H7 (cell line): ENCODE measurements around the gene NEDD4L. TPM values are rescaled to one million over a fixed set of nuclear protein-coding genes. Genes with fewer than 3 reads are reported as not detected.
"Not testable (repeated sequence)": the region's sequence is repeated elsewhere in the genome, so short reads cannot be mapped to it uniquely, and the experiment has no call there.

ENCODE experiments used
- DNase-seq: peaks from one replicate; pipeline ENCODE4 v3.0.0; 2012
- H3K27me3 ChIP-seq: 2 replicates; pipeline ENCODE4 v1.6.0; 2011; ENCODE audit warnings: mild to moderate bottlenecking, low read length; ENCODE audit not compliant: control insufficient read depth, insufficient read depth
- H3K36me3 ChIP-seq: replicated peaks from 2 replicates; pipeline ENCODE4 v1.5.1; 2011; ENCODE audit warnings: low read length; ENCODE audit not compliant: control insufficient read depth, insufficient read depth
- H3K4me3 ChIP-seq: 2 replicates; pipeline ENCODE4 v1.5.1; 2011; ENCODE audit warnings: low read depth, mild to moderate bottlenecking, control low read depth, low read length, moderate library complexity; ENCODE audit not compliant: insufficient read depth
- total RNA-seq: library from RNA; depleted of rRNA; stranded (reverse); fragments of >200 nt; shearing (Covaris generic); gene quantifications from 2 replicates; pipeline ENCODE4 v1.2.3, GENCODE V29; 2014

Gene NEDD4L
- total RNA-seq, 1 experiment from 2014 or later, result 39.8 TPM

DNA sequence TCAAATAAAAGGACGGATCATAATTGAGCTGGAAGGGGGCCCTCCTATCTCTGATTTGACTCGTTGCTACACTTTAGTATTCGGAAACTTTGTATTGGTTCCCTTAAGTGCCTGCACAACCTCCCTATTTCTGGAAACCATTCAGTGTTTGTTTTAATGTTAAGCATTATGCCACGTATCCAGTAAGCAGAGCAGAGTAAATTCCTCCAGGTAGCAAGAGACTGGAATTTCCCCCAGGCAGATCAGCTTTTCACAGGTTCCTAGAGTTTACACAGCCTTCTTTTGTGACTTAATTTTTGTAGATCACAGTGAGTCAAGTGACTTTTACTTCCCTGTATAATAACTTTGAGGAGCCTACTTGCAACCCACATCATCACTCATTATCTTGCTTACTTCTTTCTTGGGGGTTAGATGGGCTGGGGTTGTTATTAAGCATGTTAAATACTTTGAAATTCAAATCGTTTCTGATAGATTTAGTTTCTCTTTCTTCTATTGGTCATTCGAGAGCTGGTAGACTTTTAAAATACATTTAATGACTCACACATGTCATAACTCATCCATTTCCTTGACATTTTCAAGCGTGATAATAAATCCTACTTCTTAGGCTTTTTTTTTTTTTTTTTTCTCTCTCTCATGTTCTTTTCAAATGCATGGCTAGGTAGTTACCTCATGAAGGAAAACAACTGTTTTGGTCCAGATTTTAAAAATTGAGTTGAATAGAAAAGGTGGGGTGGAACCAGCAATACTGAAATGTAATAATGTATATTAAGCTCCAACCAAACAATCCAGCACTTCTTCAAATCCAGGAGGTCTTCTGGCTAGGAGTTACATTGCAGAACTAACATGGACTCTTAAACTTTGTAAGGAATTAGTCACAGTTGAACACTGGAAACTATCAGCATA, 219.3 kb downstream of the NEDD4L start:
- DNase-seq, result no peak
- H3K4me3 ChIP-seq, result no peak overlapping the region
- H3K27me3 ChIP-seq, result no peaks in the 10 kb centered on the region
- no peaks in the 10 kb centered on the region for H3K36me3 ChIP-seq

DNA sequence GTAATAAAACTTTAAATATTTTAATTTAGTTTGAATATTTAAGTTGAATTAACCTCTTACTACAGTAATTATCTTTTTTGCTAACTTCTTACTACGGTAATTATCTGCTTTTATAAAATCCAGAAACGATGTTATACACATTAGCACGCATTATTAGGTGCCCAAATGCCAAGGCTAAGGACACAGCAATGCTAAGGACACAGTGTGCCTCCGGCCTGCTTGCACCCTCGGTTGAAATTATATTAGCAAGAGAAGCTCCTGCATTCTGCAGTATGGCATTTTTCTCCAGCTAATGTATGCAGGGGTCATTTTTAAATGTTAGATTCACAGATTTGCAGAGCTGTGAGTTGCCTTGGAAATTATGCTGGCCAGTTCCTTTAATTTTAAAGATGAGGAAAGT, 220.0 kb downstream of the NEDD4L start:
- no peaks in the 10 kb centered on the region for H3K36me3 ChIP-seq
- no peak for DNase-seq
- no peaks in the 10 kb centered on the region for H3K27me3 ChIP-seq
- no peak overlapping the region for H3K4me3 ChIP-seq

DNA sequence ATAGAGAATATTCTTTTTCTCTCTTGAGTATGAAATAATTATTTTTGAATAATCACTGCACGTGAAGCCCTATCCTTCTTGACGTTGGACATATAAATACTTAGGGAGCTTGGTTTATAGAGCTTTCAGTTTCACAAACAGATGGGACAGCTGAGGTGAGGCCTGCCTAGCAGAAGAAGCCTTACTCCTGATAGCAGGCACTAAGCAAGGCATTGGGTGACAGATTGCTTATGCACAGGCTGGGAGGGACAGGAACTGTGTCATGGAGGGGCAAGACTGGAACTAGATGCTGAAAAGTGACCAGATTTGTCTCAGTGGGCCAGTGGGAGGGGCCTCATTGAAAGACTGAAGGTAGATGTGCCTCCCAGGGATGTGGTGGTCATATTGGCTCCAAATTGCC, 220.8 kb downstream of the NEDD4L start:
- Histone ChIP-seq H3K4me3 (no peak overlapping the region), H3K27me3 (no peaks in the 10 kb centered on the region), H3K36me3 (no peaks in the 10 kb centered on the region)
- no peak for DNase-seq

DNA sequence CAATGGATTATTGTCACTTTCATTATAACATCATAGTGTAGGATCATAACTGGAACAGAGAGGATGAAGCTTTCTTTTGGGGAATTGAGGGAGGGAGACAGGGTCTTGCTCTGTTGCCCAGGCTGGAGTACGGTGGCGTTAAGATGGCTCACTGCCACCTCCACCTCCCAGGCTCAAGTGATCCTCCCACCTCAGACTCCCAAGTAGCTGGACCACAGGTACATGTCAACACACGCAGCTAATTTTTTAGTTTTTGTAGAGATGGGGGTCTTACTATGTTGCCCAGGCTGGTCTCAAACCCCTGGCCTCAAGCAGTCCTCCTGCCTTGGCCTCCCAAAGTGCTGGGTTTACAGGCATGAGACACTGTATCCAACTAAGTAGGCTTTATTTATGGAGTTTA, 221.5 kb downstream of the NEDD4L start:
- not testable (repeated sequence) for H3K36me3 ChIP-seq, H3K27me3 ChIP-seq, DNase-seq, H3K4me3 ChIP-seq

DNA sequence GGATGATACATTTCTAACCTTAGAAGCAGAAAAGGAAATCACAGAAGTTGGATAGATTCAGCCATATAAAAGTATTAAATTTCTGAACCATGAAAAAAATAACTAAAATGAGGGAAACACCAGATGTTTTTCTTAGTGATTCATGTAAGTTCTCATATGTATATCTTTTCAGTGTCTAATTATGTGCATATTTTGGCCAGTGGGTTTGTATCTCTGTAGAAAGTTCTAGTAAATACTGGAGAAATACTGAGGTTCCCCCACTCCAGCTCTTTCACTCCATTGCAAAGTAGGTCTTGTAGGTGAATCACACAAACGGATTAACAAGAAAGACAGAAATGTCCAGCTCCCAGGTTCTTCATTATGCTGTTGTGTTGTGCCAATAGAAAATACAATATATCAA, 222.3 kb downstream of the NEDD4L start:
- H3K4me3 ChIP-seq, result no peak overlapping the region
- DNase-seq, result no peak
- H3K27me3 ChIP-seq, result no peaks in the 10 kb centered on the region
- no peaks in the 10 kb centered on the region for H3K36me3 ChIP-seq

DNA sequence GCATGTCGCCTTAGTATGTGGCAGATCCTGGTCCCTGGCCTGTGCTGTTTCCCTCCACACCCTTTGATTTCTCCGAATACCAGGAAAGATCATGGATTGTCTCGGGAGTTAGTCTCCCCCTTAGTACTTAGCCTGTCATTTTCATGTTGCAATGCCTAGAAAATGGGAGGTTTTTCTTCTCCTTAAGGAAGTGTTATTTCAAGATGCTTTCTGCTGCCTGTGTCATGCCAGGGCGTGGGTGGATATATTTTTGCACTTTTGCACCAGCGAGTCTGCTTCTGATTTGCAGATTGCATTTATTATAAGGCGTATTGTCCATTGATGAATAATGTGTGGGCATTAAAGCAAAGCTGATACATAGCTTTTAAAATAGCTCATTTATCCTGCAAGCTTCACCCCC, 223.5 kb downstream of the NEDD4L start:
- no peak for DNase-seq
- H3K4me3 ChIP-seq, result no peak overlapping the region
- no peaks in the 10 kb centered on the region for H3K36me3 ChIP-seq
- H3K27me3 ChIP-seq, result no peaks in the 10 kb centered on the region

DNA sequence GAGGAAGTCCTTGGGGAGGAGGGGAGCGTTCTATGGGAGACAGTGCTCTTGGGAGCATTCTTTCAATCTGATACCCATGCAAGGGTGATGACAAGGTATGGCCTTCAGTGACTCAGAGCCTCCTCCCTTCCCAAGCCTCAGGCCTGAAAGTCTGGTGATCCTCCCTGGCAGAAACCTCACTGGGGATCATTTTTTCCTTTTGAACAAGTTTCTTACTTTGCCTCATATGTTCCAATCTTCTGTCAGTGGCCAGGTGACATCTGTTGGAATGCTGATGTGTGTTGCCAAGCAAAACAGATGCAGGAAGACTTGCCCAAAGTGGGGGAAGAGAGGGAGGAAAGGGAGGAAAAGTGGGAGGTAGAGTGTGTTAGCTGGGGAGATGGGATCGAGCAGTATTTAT, 224.8 kb downstream of the NEDD4L start:
- Histone ChIP-seq H3K27me3 (no peaks in the 10 kb centered on the region), H3K36me3 (no peaks in the 10 kb centered on the region), H3K4me3 (no peak overlapping the region)
- no peak for DNase-seq

DNA sequence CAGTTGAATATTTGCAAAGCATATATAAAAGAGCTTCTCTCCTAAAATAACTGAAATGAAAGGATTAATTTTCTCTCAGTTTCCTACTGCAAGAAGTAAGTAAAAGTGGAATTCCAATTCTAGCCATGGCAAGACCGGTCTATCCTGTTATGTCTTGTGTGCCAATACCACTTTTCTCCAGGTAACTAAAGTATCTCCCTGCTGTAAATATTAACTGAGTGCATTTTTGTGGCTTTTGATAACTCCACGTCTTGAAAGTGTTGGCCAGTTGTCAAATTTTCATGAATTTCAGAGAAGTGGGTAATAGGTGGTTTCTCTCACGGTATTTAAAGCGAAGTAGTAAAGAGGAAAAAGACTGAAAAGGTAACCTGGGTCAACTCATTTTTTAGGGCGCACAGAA, 225.9 kb downstream of the NEDD4L start:
- Histone ChIP-seq H3K4me3 (no peak overlapping the region), H3K27me3 (no peaks in the 10 kb centered on the region), H3K36me3 (no peaks in the 10 kb centered on the region)
- no peak for DNase-seq

DNA sequence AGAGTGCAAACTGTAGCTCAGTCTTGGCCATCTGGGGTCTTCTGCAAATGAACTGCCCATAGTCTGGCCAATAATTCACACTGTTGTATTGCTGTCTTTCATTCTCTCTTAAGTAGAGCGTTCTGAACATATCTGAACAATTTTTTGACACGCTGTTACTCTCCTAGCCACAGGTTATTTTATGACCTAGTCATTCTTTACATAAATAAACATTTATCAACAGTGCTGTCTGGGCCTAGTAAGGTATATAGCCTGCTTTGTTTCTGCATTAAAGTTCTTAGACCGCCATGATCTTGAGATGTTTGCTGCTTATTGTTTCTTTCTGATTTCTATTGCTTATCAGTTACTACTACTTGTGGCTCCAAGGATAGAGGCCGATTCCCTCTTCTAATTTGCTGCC, 226.4 kb downstream of the NEDD4L start:
- DNase-seq, result no peak
- Histone ChIP-seq H3K4me3 (no peak overlapping the region), H3K36me3 (no peaks in the 10 kb centered on the region), H3K27me3 (no peaks in the 10 kb centered on the region)

DNA sequence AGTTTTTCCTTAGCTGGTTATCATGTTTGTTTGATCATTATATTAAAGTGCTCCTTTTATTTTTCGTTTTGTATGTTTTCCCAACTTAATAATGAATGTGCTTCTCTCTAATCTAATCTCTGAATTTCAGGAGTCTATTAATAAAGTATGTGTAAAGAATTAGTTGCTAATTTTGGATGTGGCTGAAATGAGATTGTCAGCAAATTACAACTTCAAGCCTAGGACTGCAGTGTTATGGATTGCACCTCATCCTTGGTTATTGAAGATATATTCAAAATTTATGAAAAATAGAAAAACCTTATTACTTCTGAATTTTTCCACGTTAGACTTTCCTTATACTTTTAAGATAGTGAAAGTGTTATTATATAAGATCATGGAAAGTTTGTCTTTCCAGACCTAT, 227.7 kb downstream of the NEDD4L start:
- Histone ChIP-seq H3K4me3 (no peak overlapping the region), H3K36me3 (no peaks in the 10 kb centered on the region), H3K27me3 (no peaks in the 10 kb centered on the region)
- no peak for DNase-seq

DNA sequence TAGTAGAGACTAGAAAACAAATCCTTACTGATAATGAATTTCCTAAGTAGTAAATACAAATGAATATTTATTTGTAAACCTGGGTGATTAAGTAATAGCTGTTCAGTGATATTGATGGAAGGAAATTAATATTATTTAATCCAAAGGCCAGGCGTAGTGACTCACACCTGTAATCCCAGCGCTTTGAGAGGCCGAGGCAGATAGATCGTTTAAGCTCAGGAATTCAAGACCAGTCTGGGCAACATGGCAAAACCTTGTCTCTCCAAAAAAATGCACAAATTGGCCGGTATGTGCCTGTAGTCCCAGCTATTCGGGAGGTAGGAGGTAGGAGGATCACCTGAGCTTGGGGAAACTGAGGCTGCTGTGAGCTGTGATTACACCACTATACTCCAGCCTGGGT, 228.2 kb downstream of the NEDD4L start:
- H3K27me3 ChIP-seq, result no peaks in the 10 kb centered on the region

DNA sequence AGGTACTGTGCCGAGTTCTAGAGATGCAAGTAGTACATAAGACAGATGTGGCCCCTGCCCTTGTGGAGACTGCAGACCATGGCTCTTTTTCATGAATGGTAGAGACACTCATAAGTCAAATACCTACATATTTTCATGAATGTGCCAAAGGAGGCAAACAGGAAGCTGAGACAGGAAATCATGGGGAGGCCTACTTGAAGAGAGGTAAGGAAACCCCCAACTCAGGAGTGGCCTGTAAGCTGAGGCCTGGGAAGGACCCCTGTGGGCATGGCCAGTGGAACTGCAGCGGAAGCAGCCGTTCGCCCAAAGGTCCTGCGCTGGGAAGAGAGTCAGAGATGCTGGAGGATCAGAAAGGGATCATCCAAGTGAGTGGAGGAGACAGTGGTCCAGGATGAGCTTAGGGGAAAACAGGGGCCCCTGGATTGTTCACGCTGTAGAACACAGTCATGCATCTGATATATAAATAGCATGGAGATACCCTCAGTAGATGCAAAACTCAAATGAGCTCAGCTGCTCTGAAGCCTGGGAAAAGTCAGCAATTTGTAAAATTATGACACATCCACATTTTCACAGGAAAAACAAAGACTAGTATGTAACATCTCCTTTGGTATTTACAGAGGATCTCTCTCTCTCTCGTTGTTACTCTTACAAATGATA, 228.9 kb downstream of the NEDD4L start:
- Histone ChIP-seq H3K27me3 (no peaks in the 10 kb centered on the region), H3K4me3 (no peak overlapping the region), H3K36me3 (no peaks in the 10 kb centered on the region)
- DNase-seq, result no peak

More for the DNA sequence above, 228.2 kb downstream of the NEDD4L start:
- no peak for DNase-seq
- H3K36me3 ChIP-seq, result no peaks in the 10 kb centered on the region
- no peak overlapping the region for H3K4me3 ChIP-seq

DNA sequence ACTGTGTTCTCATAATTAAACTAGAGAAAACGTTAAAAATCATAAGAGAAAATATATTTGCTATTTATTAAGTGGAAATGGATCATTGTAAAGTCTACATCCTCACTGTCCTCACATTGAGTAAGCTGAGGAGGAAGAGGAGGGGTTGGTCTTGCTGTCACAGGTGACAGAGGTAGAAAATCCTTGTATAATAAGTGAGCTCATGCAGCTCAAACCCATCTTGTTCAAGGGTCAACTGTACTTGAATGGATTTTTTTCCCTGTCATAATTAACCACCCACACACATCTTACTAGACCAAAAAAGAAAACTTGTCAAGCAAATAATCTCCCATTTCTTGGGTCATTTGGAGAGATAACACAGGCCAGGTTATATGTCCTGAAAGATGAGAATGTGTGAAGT, 231.2 kb downstream of the NEDD4L start:
- no peak for DNase-seq
- Histone ChIP-seq H3K27me3 (no peaks in the 10 kb centered on the region), H3K36me3 (no peaks in the 10 kb centered on the region), H3K4me3 (no peak overlapping the region)

DNA sequence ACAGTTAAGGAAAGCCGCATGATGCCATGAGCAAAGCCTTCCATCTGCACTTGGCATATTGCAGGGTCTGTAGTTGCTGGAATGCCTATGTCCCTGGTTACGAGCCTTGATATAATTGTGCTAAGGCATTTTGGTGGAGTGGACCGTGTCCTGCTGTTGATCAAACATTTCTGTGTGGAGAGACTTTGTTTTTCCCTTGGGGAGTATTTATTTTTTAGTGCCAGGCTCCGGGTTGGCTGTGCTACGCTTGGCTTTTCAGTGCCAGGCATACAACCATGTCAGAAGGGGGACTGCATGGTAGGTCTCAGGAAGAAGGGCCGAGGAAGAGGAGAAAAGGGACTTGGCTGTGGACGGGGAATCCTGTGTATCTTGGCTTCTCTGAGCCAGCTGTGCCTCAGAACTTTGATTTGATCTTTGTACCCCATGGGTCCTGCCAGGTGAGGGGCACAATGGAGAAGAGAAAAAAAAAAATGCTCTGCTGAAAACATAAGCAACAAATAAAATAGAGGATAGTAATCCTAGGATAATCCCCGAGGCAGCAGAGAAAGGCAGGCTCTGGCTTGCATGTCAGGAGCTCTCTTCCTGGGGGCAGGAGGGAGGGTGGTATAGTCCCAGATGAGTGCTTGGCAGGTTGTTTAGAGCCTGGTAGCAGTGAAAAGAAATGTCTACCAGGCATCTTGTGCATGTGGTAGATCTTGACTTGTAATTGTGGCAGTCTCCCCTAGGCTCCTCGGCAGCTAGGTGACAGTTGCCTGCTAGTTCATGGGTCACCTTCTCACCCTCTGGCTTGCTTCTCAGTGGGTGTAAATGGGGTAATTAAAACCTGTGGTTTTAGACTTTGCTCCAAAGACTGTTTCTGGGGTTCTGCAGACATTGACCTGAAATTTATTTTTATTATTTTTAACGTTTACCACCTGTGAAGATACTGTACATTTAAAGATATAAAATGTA, 233.0 kb downstream of the NEDD4L start:
- no peak for DNase-seq

More for the DNA sequence above, 233.0 kb downstream of the NEDD4L start:
- no peaks in the 10 kb centered on the region for H3K36me3 ChIP-seq
- H3K4me3 ChIP-seq, result no peak overlapping the region
- H3K27me3 ChIP-seq, result no peaks in the 10 kb centered on the region
